Measurements from ENCODE around the gene SMYD5.
"Not testable (repeated sequence)": the region's sequence is repeated elsewhere in the genome, so short reads cannot be mapped to it uniquely, and the experiment has no call there.

SMYD5 gene

GRCh38 chr2:73214120-73215035 is at the start of gene SMYD5:
TSS of gene SMYD5 (plus strand) at chr2:73214245. CDS start at chr2:73214267, 22 bp downstream.
- Histone ChIP-seq H3K4me1 (ENCODE audit: control insufficient read depth, insufficient read depth, low read length) (peaks cover 41% of the 10 kb centered on the region), H3K9me3 (ENCODE audit: control insufficient read depth, low read length) (no peaks in the 10 kb centered on the region), H3K27me3 (replicated peaks; ENCODE audit: control insufficient read depth, insufficient read depth, low read length) (no peaks in the 10 kb centered on the region), H3K36me3 (ENCODE audit: control insufficient read depth, insufficient read depth, low read length, severe bottlenecking) (no peaks in the 10 kb centered on the region), H3K4me3 (ENCODE audit: low read length) (peak within 1 kb of the TSS; percentile 94), H3K9ac (ENCODE audit: low read length) (peak within 1 kb of the TSS; percentile 93)
- peak; percentile 89 for DNase-seq (ENCODE audit: low read depth)

GRCh38 chr2:73165978-73166377 is 48.1 kb upstream of the SMYD5 start:
- not testable (repeated sequence) for H3K27me3 ChIP-seq (replicated peaks; ENCODE audit: control insufficient read depth, insufficient read depth, low read length); DNase-seq (ENCODE audit: low read depth); H3K4me1 ChIP-seq (ENCODE audit: control insufficient read depth, insufficient read depth, low read length); H3K9ac ChIP-seq (ENCODE audit: low read length); H3K4me3 ChIP-seq (ENCODE audit: low read length); H3K9me3 ChIP-seq (ENCODE audit: control insufficient read depth, low read length); H3K36me3 ChIP-seq (ENCODE audit: control insufficient read depth, insufficient read depth, low read length, severe bottlenecking)

GRCh38 chr2:73166813-73167212 is 47.2 kb upstream of the SMYD5 start:
- DNase-seq (ENCODE audit: low read depth); H3K4me1 ChIP-seq (ENCODE audit: control insufficient read depth, insufficient read depth, low read length); H3K9me3 ChIP-seq (ENCODE audit: control insufficient read depth, low read length); H3K27me3 ChIP-seq (replicated peaks; ENCODE audit: control insufficient read depth, insufficient read depth, low read length); H3K4me3 ChIP-seq (ENCODE audit: low read length); H3K9ac ChIP-seq (ENCODE audit: low read length); H3K36me3 ChIP-seq (ENCODE audit: control insufficient read depth, insufficient read depth, low read length, severe bottlenecking): not testable (repeated sequence)

- H3K4me3 ChIP-seq (ENCODE audit: low read length); H3K9ac ChIP-seq (ENCODE audit: low read length); H3K27me3 ChIP-seq (replicated peaks; ENCODE audit: control insufficient read depth, insufficient read depth, low read length); H3K9me3 ChIP-seq (ENCODE audit: control insufficient read depth, low read length); H3K36me3 ChIP-seq (ENCODE audit: control insufficient read depth, insufficient read depth, low read length, severe bottlenecking); H3K4me1 ChIP-seq (ENCODE audit: control insufficient read depth, insufficient read depth, low read length); DNase-seq (ENCODE audit: low read depth): not testable (repeated sequence)
These were observed 45.7 kb upstream of the SMYD5 start for GRCh38 chr2:73168348-73168747.

- H3K36me3 ChIP-seq (ENCODE audit: control insufficient read depth, insufficient read depth, low read length, severe bottlenecking); H3K9ac ChIP-seq (ENCODE audit: low read length); H3K4me1 ChIP-seq (ENCODE audit: control insufficient read depth, insufficient read depth, low read length); H3K9me3 ChIP-seq (ENCODE audit: control insufficient read depth, low read length); H3K4me3 ChIP-seq (ENCODE audit: low read length); DNase-seq (ENCODE audit: low read depth): not testable (repeated sequence)
- H3K27me3 ChIP-seq (replicated peaks; ENCODE audit: control insufficient read depth, insufficient read depth, low read length): peaks cover 11% of the 10 kb centered on the region
These were observed 43.7 kb upstream of the SMYD5 start for GRCh38 chr2:73170341-73170740.

GRCh38 chr2:73172963-73173362 is 41.1 kb upstream of the SMYD5 start:
- Histone ChIP-seq H3K4me3 (ENCODE audit: low read length) (no peak overlapping the region), H3K9me3 (ENCODE audit: control insufficient read depth, low read length) (no peaks in the 10 kb centered on the region), H3K27me3 (replicated peaks; ENCODE audit: control insufficient read depth, insufficient read depth, low read length) (peaks cover 13% of the 10 kb centered on the region), H3K4me1 (ENCODE audit: control insufficient read depth, insufficient read depth, low read length) (peaks cover 14% of the 10 kb centered on the region), H3K36me3 (ENCODE audit: control insufficient read depth, insufficient read depth, low read length, severe bottlenecking) (no peaks in the 10 kb centered on the region), H3K9ac (ENCODE audit: low read length) (no peak overlapping the region)
- DNase-seq (ENCODE audit: low read depth): peak; percentile 10

- H3K4me1 ChIP-seq (ENCODE audit: control insufficient read depth, insufficient read depth, low read length): peaks cover 14% of the 10 kb centered on the region
- no peak overlapping the region for H3K9ac ChIP-seq (ENCODE audit: low read length)
- H3K36me3 ChIP-seq (ENCODE audit: control insufficient read depth, insufficient read depth, low read length, severe bottlenecking): no peaks in the 10 kb centered on the region
- H3K27me3 ChIP-seq (replicated peaks; ENCODE audit: control insufficient read depth, insufficient read depth, low read length): peaks cover 21% of the 10 kb centered on the region
- no peak for DNase-seq (ENCODE audit: low read depth)
- no peaks in the 10 kb centered on the region for H3K9me3 ChIP-seq (ENCODE audit: control insufficient read depth, low read length)
- no peak overlapping the region for H3K4me3 ChIP-seq (ENCODE audit: low read length)
These were observed 40.3 kb upstream of the SMYD5 start for GRCh38 chr2:73173781-73174180.

- no peak overlapping the region for H3K4me3 ChIP-seq (ENCODE audit: low read length)
- H3K36me3 ChIP-seq (ENCODE audit: control insufficient read depth, insufficient read depth, low read length, severe bottlenecking): no peaks in the 10 kb centered on the region
- DNase-seq (ENCODE audit: low read depth): no peak
- peaks cover 25% of the 10 kb centered on the region for H3K27me3 ChIP-seq (replicated peaks; ENCODE audit: control insufficient read depth, insufficient read depth, low read length)
- H3K4me1 ChIP-seq (ENCODE audit: control insufficient read depth, insufficient read depth, low read length): peaks cover 14% of the 10 kb centered on the region
- no peak overlapping the region for H3K9ac ChIP-seq (ENCODE audit: low read length)
- H3K9me3 ChIP-seq (ENCODE audit: control insufficient read depth, low read length): no peaks in the 10 kb centered on the region
These were observed 39.8 kb upstream of the SMYD5 start for GRCh38 chr2:73174244-73174643.

GRCh38 chr2:73174941-73175662 is 38.9 kb upstream of the SMYD5 start:
- Histone ChIP-seq H3K36me3 (ENCODE audit: control insufficient read depth, insufficient read depth, low read length, severe bottlenecking) (no peaks in the 10 kb centered on the region), H3K4me1 (ENCODE audit: control insufficient read depth, insufficient read depth, low read length) (peaks cover 14% of the 10 kb centered on the region), H3K9me3 (ENCODE audit: control insufficient read depth, low read length) (no peaks in the 10 kb centered on the region), H3K27me3 (replicated peaks; ENCODE audit: control insufficient read depth, insufficient read depth, low read length) (peaks cover 32% of the 10 kb centered on the region), H3K9ac (ENCODE audit: low read length) (peak overlapping the region; percentile 34), H3K4me3 (ENCODE audit: low read length) (peak overlapping the region; percentile 79)
- DNase-seq (ENCODE audit: low read depth): no peak

GRCh38 chr2:73175663-73176204 is 38.3 kb upstream of the SMYD5 start:
- H3K9ac ChIP-seq (ENCODE audit: low read length): peak overlapping the region; percentile 34
- no peaks in the 10 kb centered on the region for H3K9me3 ChIP-seq (ENCODE audit: control insufficient read depth, low read length)
- H3K4me3 ChIP-seq (ENCODE audit: low read length): peak overlapping the region; percentile 79
- H3K27me3 ChIP-seq (replicated peaks; ENCODE audit: control insufficient read depth, insufficient read depth, low read length): peaks cover 36% of the 10 kb centered on the region
- H3K36me3 ChIP-seq (ENCODE audit: control insufficient read depth, insufficient read depth, low read length, severe bottlenecking): no peaks in the 10 kb centered on the region
- peaks cover 14% of the 10 kb centered on the region for H3K4me1 ChIP-seq (ENCODE audit: control insufficient read depth, insufficient read depth, low read length)
- DNase-seq (ENCODE audit: low read depth): peak; percentile 81

GRCh38 chr2:73176205-73176880 is 37.7 kb upstream of the SMYD5 start:
- peaks cover 14% of the 10 kb centered on the region for H3K4me1 ChIP-seq (ENCODE audit: control insufficient read depth, insufficient read depth, low read length)
- peak overlapping the region; percentile 74 for H3K9ac ChIP-seq (ENCODE audit: low read length)
- H3K27me3 ChIP-seq (replicated peaks; ENCODE audit: control insufficient read depth, insufficient read depth, low read length): peaks cover 36% of the 10 kb centered on the region
- peak overlapping the region; percentile 79 for H3K4me3 ChIP-seq (ENCODE audit: low read length)
- DNase-seq (ENCODE audit: low read depth): peak; percentile 26
- H3K9me3 ChIP-seq (ENCODE audit: control insufficient read depth, low read length): no peaks in the 10 kb centered on the region
- no peaks in the 10 kb centered on the region for H3K36me3 ChIP-seq (ENCODE audit: control insufficient read depth, insufficient read depth, low read length, severe bottlenecking)
